H9 (cell line): ENCODE measurements around the gene CAMK2G. TPM values are rescaled to one million over a fixed set of nuclear protein-coding genes. Genes with fewer than 3 reads are reported as not detected.

Experiments
- DNase-seq: peaks from one replicate; pipeline ENCODE4 v3.0.0-alpha.2; 2017
- H2AFZ ChIP-seq: one replicate; pipeline ENCODE4 v1.6.1; 2013; ENCODE audit warnings: mild to moderate bottlenecking, low read length, control low read depth, moderate library complexity
- H2AK5ac ChIP-seq: 2 replicates; pipeline ENCODE4 v1.6.1; 2013; ENCODE audit warnings: low read length, control low read depth, mixed read lengths; ENCODE audit not compliant: insufficient read length
- H2BK120ac ChIP-seq: one replicate; pipeline ENCODE4 v1.6.1; 2013; ENCODE audit warnings: low read depth, mild to moderate bottlenecking, low read length, control low read depth, inconsistent platforms; ENCODE audit not compliant: poor library complexity, severe bottlenecking
- H2BK12ac ChIP-seq: 2 replicates; pipeline ENCODE4 v1.6.1; 2013; ENCODE audit warnings: low read length, control low read depth, mixed read lengths, low read depth; ENCODE audit not compliant: insufficient read length
- H2BK15ac ChIP-seq: 2 replicates; pipeline ENCODE4 v1.6.1; 2013; ENCODE audit warnings: low read depth, low read length, control low read depth
- H2BK20ac ChIP-seq: one replicate; pipeline ENCODE4 v1.6.1; 2013; ENCODE audit warnings: low read depth, mild to moderate bottlenecking, low read length, control low read depth, inconsistent platforms; ENCODE audit not compliant: poor library complexity, severe bottlenecking
- H2BK5ac ChIP-seq: 2 replicates; pipeline ENCODE4 v1.6.1; 2013; ENCODE audit warnings: low read length, control low read depth, mixed read lengths; ENCODE audit not compliant: insufficient read length
- H3K14ac ChIP-seq: 2 replicates; pipeline ENCODE4 v1.6.1; 2013; ENCODE audit warnings: low read length, control low read depth; ENCODE audit not compliant: insufficient read depth
- H3K18ac ChIP-seq: 2 replicates; pipeline ENCODE4 v1.6.1; 2013; ENCODE audit warnings: low read depth, mild to moderate bottlenecking, mixed read lengths, low read length, control low read depth; ENCODE audit not compliant: insufficient read length
- H3K23ac ChIP-seq: 2 replicates; pipeline ENCODE4 v1.6.1; 2013; ENCODE audit warnings: low read length, control low read depth, mixed read lengths, low read depth; ENCODE audit not compliant: insufficient read length
- H3K23me2 ChIP-seq: 2 replicates; pipeline ENCODE4 v1.6.1; 2013; ENCODE audit warnings: low read depth, mild to moderate bottlenecking, mixed read lengths, low read length, control low read depth; ENCODE audit not compliant: insufficient read length, poor library complexity, severe bottlenecking
- H3K27ac ChIP-seq: 2 replicates; pipeline ENCODE4 v1.5.1; 2013; ENCODE audit warnings: low read length, control low read depth, mixed read lengths, low read depth; ENCODE audit not compliant: insufficient read length
- H3K27me3 ChIP-seq: 2 replicates; pipeline ENCODE4 v1.6.1; 2013; ENCODE audit warnings: low read length, control low read depth, inconsistent platforms; ENCODE audit not compliant: insufficient read depth
- H3K4ac ChIP-seq: 2 replicates; pipeline ENCODE4 v1.6.1; 2013; ENCODE audit warnings: low read depth, mild to moderate bottlenecking, control low read depth, inconsistent platforms, low read length, moderate library complexity
- H3K4me1 ChIP-seq: 2 replicates; pipeline ENCODE4 v1.6.1; 2013; ENCODE audit warnings: low read length, control low read depth, inconsistent platforms; ENCODE audit not compliant: insufficient read depth
- H3K4me2 ChIP-seq: 2 replicates; pipeline ENCODE4 v1.6.1; 2013; ENCODE audit warnings: low read length, control low read depth, mixed read lengths; ENCODE audit not compliant: insufficient read length, insufficient read depth
- H3K56ac ChIP-seq: 2 replicates; pipeline ENCODE4 v1.6.1; 2013; ENCODE audit warnings: low read depth, mild to moderate bottlenecking, mixed read lengths, low read length, control low read depth; ENCODE audit not compliant: insufficient read length
- H3K79me1 ChIP-seq: 2 replicates; pipeline ENCODE4 v1.6.1; 2013; ENCODE audit warnings: low read depth, mild to moderate bottlenecking, moderate library complexity, low read length, control low read depth, inconsistent platforms; ENCODE audit not compliant: insufficient read depth, poor library complexity, severe bottlenecking
- H3K79me2 ChIP-seq: 2 replicates; pipeline ENCODE4 v1.6.1; 2013; ENCODE audit warnings: low read length, control low read depth, inconsistent platforms; ENCODE audit not compliant: insufficient read depth
- H3K9ac ChIP-seq: 2 replicates; pipeline ENCODE4 v1.6.1; 2013; ENCODE audit warnings: low read length, control low read depth, mixed read lengths; ENCODE audit not compliant: insufficient read length; ENCODE audit errors: extremely low read depth
- H3K9me3 ChIP-seq: one replicate; pipeline ENCODE4 v1.6.1; 2013; ENCODE audit warnings: low read depth, low read length, inconsistent platforms; ENCODE audit not compliant: control insufficient read depth
- H3T11ph ChIP-seq: one replicate; pipeline ENCODE4 v1.6.1; 2013; ENCODE audit warnings: mild to moderate bottlenecking, low read length, control low read depth, inconsistent platforms
- H4K20me1 ChIP-seq: one replicate; pipeline ENCODE4 v1.6.1; 2013; ENCODE audit not compliant: control insufficient read depth, insufficient read length, insufficient read depth
- H4K5ac ChIP-seq: 2 replicates; pipeline ENCODE4 v1.6.1; 2013; ENCODE audit warnings: low read depth, mild to moderate bottlenecking, mixed read lengths, low read length, control low read depth; ENCODE audit not compliant: insufficient read length
- H4K8ac ChIP-seq: replicated peaks from 2 replicates; pipeline ENCODE4 v1.6.1; 2013; ENCODE audit warnings: low read length, control low read depth, mixed read lengths, low read depth; ENCODE audit not compliant: insufficient read length
- H4K91ac ChIP-seq: 2 replicates; pipeline ENCODE4 v1.6.1; 2013; ENCODE audit warnings: low read depth, mild to moderate bottlenecking, moderate library complexity, mixed read lengths, low read length, control low read depth; ENCODE audit not compliant: insufficient read length
- H3K27ac Mint-ChIP-seq, 3 experiments: 2 replicates in 2 of 3; 3 replicates in 1 of 3; pipeline ENCODE4 v1.8.0; 2020 to 2021; ENCODE audit warnings: mixed read lengths in 3 of 3, mild to moderate bottlenecking in 1 of 3, moderate library complexity in 1 of 3
- H3K27me3 Mint-ChIP-seq: 2 replicates; pipeline ENCODE4 v1.8.0; 2021; ENCODE audit warnings: low read depth, mild to moderate bottlenecking, moderate library complexity, mixed read lengths
- H3K36me3 Mint-ChIP-seq, 3 experiments: 2 replicates in 2 of 3; 3 replicates in 1 of 3; pipeline ENCODE4 v1.8.0; 2020 to 2021; ENCODE audit warnings: low read depth in 3 of 3, mixed read lengths in 3 of 3; ENCODE audit not compliant: insufficient read depth in 1 of 3
- H3K4me1 Mint-ChIP-seq, 2 experiments: 2 replicates each; pipeline ENCODE4 v1.8.0; 2020; ENCODE audit warnings: mixed read lengths in 2 of 2
- H3K4me3 Mint-ChIP-seq, 2 experiments: 2 replicates in 1 of 2; 3 replicates in 1 of 2; pipeline ENCODE4 v1.8.0; 2020 to 2021; ENCODE audit warnings: mild to moderate bottlenecking in 2 of 2, mixed read lengths in 2 of 2, moderate library complexity in 1 of 2
- H3K9me3 Mint-ChIP-seq, 2 experiments: 2 replicates in 1 of 2; 3 replicates in 1 of 2; pipeline ENCODE4 v1.8.0; 2020; ENCODE audit warnings: mild to moderate bottlenecking in 2 of 2, mixed read lengths in 2 of 2, moderate library complexity in 1 of 2
- WGBS: extraction: QIAGEN DNeasy Blood & Tissue Kit; methylation state at CpG from one replicate; pipeline ENCODE4 v1.1.7; 2013; ENCODE audit warnings: missing lambda C conversion rate, low lambda C conversion rate, mixed read lengths; ENCODE audit not compliant: insufficient read length; ENCODE audit errors: extremely low coverage; 5-methylcytosine and 5-hydroxymethylcytosine counted together
- total RNA-seq: library from RNA; stranded (reverse); gene quantifications from 2 replicates; pipeline ENCODE4 v1.2.1, GENCODE V29; 2021
- TF ChIP-seq, protein P1 (sequence below): fragments of 200-600 bp; sonication (generic); conservative IDR thresholded peaks from 3 replicates; pipeline ENCODE4 v1.8.0; 2021; ENCODE audit warnings: antibody characterized with exemption, mild to moderate bottlenecking

The CAMK2G gene
- total RNA-seq, 1 experiment from 2014 or later = 31.8 TPM

- no peak overlapping the region for H3K18ac ChIP-seq
- no peak overlapping the region for H2AK5ac ChIP-seq
- Mint-ChIP-seq H3K4me3 (no peak overlapping the region), H3K27me3 (no peaks in the 10 kb centered on the region), H3K36me3 (peaks cover 16 to 59% (median 28%) of the 10 kb centered on the region in 3 experiments; a peak in 6 of 7 replicates), H3K9me3 (no peaks in the 10 kb centered on the region), H3K4me1 (0 out of 4 replicates have a peak, but pooled peaks cover 0 to 3% of the 10 kb centered on the region in 2 experiments), H3K27ac (peak overlapping the region in 1 of 3 experiments; percentile 81; a peak in 2 of 7 replicates)
- no peak overlapping the region for H3K4ac ChIP-seq
- no peaks in the 10 kb centered on the region for H4K20me1 ChIP-seq
- H3K27me3 ChIP-seq = no peaks in the 10 kb centered on the region
- no peaks in the 10 kb centered on the region for H3K9me3 ChIP-seq
- H2BK20ac ChIP-seq = no peak overlapping the region
- no peak overlapping the region for H3T11ph ChIP-seq
- DNase-seq = no peak
- no peak overlapping the region for H3K23ac ChIP-seq
- H3K4me2 ChIP-seq = no peak overlapping the region
- no peak overlapping the region for H4K5ac ChIP-seq
- no peak overlapping the region for H2BK12ac ChIP-seq
- no peak overlapping the region for H3K27ac ChIP-seq
- no peaks in the 10 kb centered on the region for H3K23me2 ChIP-seq
- no peak overlapping the region for H2BK5ac ChIP-seq
- H2BK120ac ChIP-seq = no peak overlapping the region
- no peak overlapping the region for H4K8ac ChIP-seq
- H3K9ac ChIP-seq = no peak overlapping the region
- WGBS = no CpG with 5 or more reads among the region's 5 CpGs
- no peaks in the 10 kb centered on the region for H3K4me1 ChIP-seq
- no peaks in the 10 kb centered on the region for H3K79me2 ChIP-seq
- TF ChIP-seq, protein P1, sequence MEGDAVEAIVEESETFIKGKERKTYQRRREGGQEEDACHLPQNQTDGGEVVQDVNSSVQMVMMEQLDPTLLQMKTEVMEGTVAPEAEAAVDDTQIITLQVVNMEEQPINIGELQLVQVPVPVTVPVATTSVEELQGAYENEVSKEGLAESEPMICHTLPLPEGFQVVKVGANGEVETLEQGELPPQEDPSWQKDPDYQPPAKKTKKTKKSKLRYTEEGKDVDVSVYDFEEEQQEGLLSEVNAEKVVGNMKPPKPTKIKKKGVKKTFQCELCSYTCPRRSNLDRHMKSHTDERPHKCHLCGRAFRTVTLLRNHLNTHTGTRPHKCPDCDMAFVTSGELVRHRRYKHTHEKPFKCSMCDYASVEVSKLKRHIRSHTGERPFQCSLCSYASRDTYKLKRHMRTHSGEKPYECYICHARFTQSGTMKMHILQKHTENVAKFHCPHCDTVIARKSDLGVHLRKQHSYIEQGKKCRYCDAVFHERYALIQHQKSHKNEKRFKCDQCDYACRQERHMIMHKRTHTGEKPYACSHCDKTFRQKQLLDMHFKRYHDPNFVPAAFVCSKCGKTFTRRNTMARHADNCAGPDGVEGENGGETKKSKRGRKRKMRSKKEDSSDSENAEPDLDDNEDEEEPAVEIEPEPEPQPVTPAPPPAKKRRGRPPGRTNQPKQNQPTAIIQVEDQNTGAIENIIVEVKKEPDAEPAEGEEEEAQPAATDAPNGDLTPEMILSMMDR = no peak
- H2AFZ ChIP-seq = no peak overlapping the region
- no peaks in the 10 kb centered on the region for H3K79me1 ChIP-seq
- H4K91ac ChIP-seq = no peak overlapping the region
- no peak overlapping the region for H2BK15ac ChIP-seq
- H3K14ac ChIP-seq = no peak overlapping the region; the same call in 1 of the 2 replicates
- H3K56ac ChIP-seq = no peak overlapping the region
Observed at GRCh38 chr10:73819081-73819480, 55.3 kb downstream of the CAMK2G start.
